ENCODE results near the gene FAM32A. TPM values are rescaled to one million over a fixed set of nuclear protein-coding genes. Genes with fewer than 3 reads are reported as not detected.

FAM32A gene
- total RNA-seq, 1 experiment from 2014 or later: 55.7 TPM

GRCh38 chr19:16216744-16217670 lies 31.8 kb downstream of the FAM32A start:
- Histone ChIP-seq H2AFZ (ENCODE audit: low read length) (no peak overlapping the region), H4K20me1 (ENCODE audit: insufficient read depth, low read depth, low read length) (no peaks in the 10 kb centered on the region), H3K4me3 (ENCODE audit: low read length) (no peak overlapping the region), H3K4me1 (ENCODE audit: low read length) (no peaks in the 10 kb centered on the region), H3K27ac (ENCODE audit: low read length) (no peak overlapping the region), H3K27me3 (ENCODE audit: low read length) (no peaks in the 10 kb centered on the region), H3K9me2 (replicated peaks; ENCODE audit: insufficient read depth, low read length) (no peaks in the 10 kb centered on the region), H3K9me3 (ENCODE audit: low read length) (peaks cover 21% of the 10 kb centered on the region), H3K36me3 (ENCODE audit: insufficient read depth, low read length) (peaks cover 52% of the 10 kb centered on the region), H3K79me2 (ENCODE audit: low read length) (peaks cover 34% of the 10 kb centered on the region), H3K9ac (ENCODE audit: low read length) (no peak overlapping the region), H3K4me2 (ENCODE audit: low read depth, low read length, poor library complexity, severe bottlenecking) (no peak overlapping the region)
- DNase-seq: no peak

GRCh38 chr19:16217716-16218451 lies 32.7 kb downstream of the FAM32A start:
- Histone ChIP-seq H4K20me1 (ENCODE audit: insufficient read depth, low read depth, low read length) (no peaks in the 10 kb centered on the region), H3K9ac (ENCODE audit: low read length) (no peak overlapping the region), H3K4me2 (ENCODE audit: low read depth, low read length, poor library complexity, severe bottlenecking) (no peak overlapping the region), H3K27ac (ENCODE audit: low read length) (no peak overlapping the region), H3K27me3 (ENCODE audit: low read length) (no peaks in the 10 kb centered on the region), H3K36me3 (ENCODE audit: insufficient read depth, low read length) (peaks cover 49% of the 10 kb centered on the region), H3K4me3 (ENCODE audit: low read length) (no peak overlapping the region), H3K9me3 (ENCODE audit: low read length) (peaks cover 21% of the 10 kb centered on the region), H3K9me2 (replicated peaks; ENCODE audit: insufficient read depth, low read length) (no peaks in the 10 kb centered on the region), H2AFZ (ENCODE audit: low read length) (no peak overlapping the region), H3K4me1 (ENCODE audit: low read length) (no peaks in the 10 kb centered on the region), H3K79me2 (ENCODE audit: low read length) (peaks cover 25% of the 10 kb centered on the region)
- DNase-seq: no peak

- H3K27ac ChIP-seq (ENCODE audit: low read length): no peak overlapping the region
- peaks cover 16% of the 10 kb centered on the region; the same call in 1 of the 2 replicates for H3K79me2 ChIP-seq (ENCODE audit: low read length)
Measured at GRCh38 chr19:16218851-16219250, 33.6 kb downstream of the FAM32A start.

GRCh38 chr19:16222806-16223205 lies 37.6 kb downstream of the FAM32A start:
- Histone ChIP-seq H4K20me1 (ENCODE audit: insufficient read depth, low read depth, low read length) (no peaks in the 10 kb centered on the region), H3K79me2 (ENCODE audit: low read length) (0 out of 2 replicates have a peak, but pooled peaks cover 13% of the 10 kb centered on the region), H3K27me3 (ENCODE audit: low read length) (no peaks in the 10 kb centered on the region), H3K27ac (ENCODE audit: low read length) (no peak overlapping the region), H3K9ac (ENCODE audit: low read length) (no peak overlapping the region), H3K4me3 (ENCODE audit: low read length) (no peak overlapping the region), H3K4me2 (ENCODE audit: low read depth, low read length, poor library complexity, severe bottlenecking) (no peak overlapping the region), H2AFZ (ENCODE audit: low read length) (no peak overlapping the region), H3K9me3 (ENCODE audit: low read length) (peaks cover 21% of the 10 kb centered on the region), H3K9me2 (replicated peaks; ENCODE audit: insufficient read depth, low read length) (no peaks in the 10 kb centered on the region), H3K4me1 (ENCODE audit: low read length) (no peaks in the 10 kb centered on the region), H3K36me3 (ENCODE audit: insufficient read depth, low read length) (peaks cover 40% of the 10 kb centered on the region)
- no peak for DNase-seq

More at GRCh38 chr19:16218851-16219250, 33.6 kb downstream of the FAM32A start:
- no peaks in the 10 kb centered on the region for H3K4me1 ChIP-seq (ENCODE audit: low read length)
- no peaks in the 10 kb centered on the region for H3K9me2 ChIP-seq (replicated peaks; ENCODE audit: insufficient read depth, low read length)
- no peak overlapping the region for H3K4me2 ChIP-seq (ENCODE audit: low read depth, low read length, poor library complexity, severe bottlenecking)
- H3K4me3 ChIP-seq (ENCODE audit: low read length): no peak overlapping the region
- no peaks in the 10 kb centered on the region for H3K27me3 ChIP-seq (ENCODE audit: low read length)
- no peak for DNase-seq
- no peaks in the 10 kb centered on the region for H4K20me1 ChIP-seq (ENCODE audit: insufficient read depth, low read depth, low read length)
- H3K36me3 ChIP-seq (ENCODE audit: insufficient read depth, low read length): peaks cover 51% of the 10 kb centered on the region
- no peak overlapping the region for H2AFZ ChIP-seq (ENCODE audit: low read length)
- H3K9ac ChIP-seq (ENCODE audit: low read length): no peak overlapping the region
- peaks cover 21% of the 10 kb centered on the region for H3K9me3 ChIP-seq (ENCODE audit: low read length)

- no peak overlapping the region for H3K4me2 ChIP-seq (ENCODE audit: low read depth, low read length, poor library complexity, severe bottlenecking)
- no peak overlapping the region for H3K9ac ChIP-seq (ENCODE audit: low read length)
- 0 out of 2 replicates have a peak, but pooled peaks cover 13% of the 10 kb centered on the region for H3K79me2 ChIP-seq (ENCODE audit: low read length)
- H3K4me1 ChIP-seq (ENCODE audit: low read length): no peaks in the 10 kb centered on the region
- no peaks in the 10 kb centered on the region for H4K20me1 ChIP-seq (ENCODE audit: insufficient read depth, low read depth, low read length)
- no peak overlapping the region for H2AFZ ChIP-seq (ENCODE audit: low read length)
- H3K36me3 ChIP-seq (ENCODE audit: insufficient read depth, low read length): peaks cover 33% of the 10 kb centered on the region
- H3K4me3 ChIP-seq (ENCODE audit: low read length): no peak overlapping the region
- H3K27me3 ChIP-seq (ENCODE audit: low read length): no peaks in the 10 kb centered on the region
- H3K9me2 ChIP-seq (replicated peaks; ENCODE audit: insufficient read depth, low read length): no peaks in the 10 kb centered on the region
- peaks cover 21% of the 10 kb centered on the region for H3K9me3 ChIP-seq (ENCODE audit: low read length)
- no peak for DNase-seq
- H3K27ac ChIP-seq (ENCODE audit: low read length): no peak overlapping the region
Measured at GRCh38 chr19:16223746-16224145, 38.5 kb downstream of the FAM32A start.

GRCh38 chr19:16224293-16225045 lies 39.3 kb downstream of the FAM32A start:
- no peak overlapping the region for H3K27ac ChIP-seq (ENCODE audit: low read length)
- H3K9me2 ChIP-seq (replicated peaks; ENCODE audit: insufficient read depth, low read length): no peaks in the 10 kb centered on the region
- no peak overlapping the region for H3K4me2 ChIP-seq (ENCODE audit: low read depth, low read length, poor library complexity, severe bottlenecking)
- H3K27me3 ChIP-seq (ENCODE audit: low read length): no peaks in the 10 kb centered on the region
- H3K9me3 ChIP-seq (ENCODE audit: low read length): peaks cover 21% of the 10 kb centered on the region
- no peak for DNase-seq
- H4K20me1 ChIP-seq (ENCODE audit: insufficient read depth, low read depth, low read length): no peaks in the 10 kb centered on the region
- no peak overlapping the region for H3K9ac ChIP-seq (ENCODE audit: low read length)
- H3K4me3 ChIP-seq (ENCODE audit: low read length): no peak overlapping the region
- H3K79me2 ChIP-seq (ENCODE audit: low read length): 0 out of 2 replicates have a peak, but pooled peaks cover 9% of the 10 kb centered on the region
- no peak overlapping the region for H2AFZ ChIP-seq (ENCODE audit: low read length)
- no peaks in the 10 kb centered on the region for H3K4me1 ChIP-seq (ENCODE audit: low read length)
- peaks cover 28% of the 10 kb centered on the region for H3K36me3 ChIP-seq (ENCODE audit: insufficient read depth, low read length)

- H3K4me2 ChIP-seq (ENCODE audit: low read depth, low read length, poor library complexity, severe bottlenecking): no peak overlapping the region
- no peak overlapping the region for H3K9ac ChIP-seq (ENCODE audit: low read length)
- peaks cover 21% of the 10 kb centered on the region for H3K36me3 ChIP-seq (ENCODE audit: insufficient read depth, low read length)
- 0 out of 2 replicates have a peak, but pooled peaks cover 4% of the 10 kb centered on the region for H3K79me2 ChIP-seq (ENCODE audit: low read length)
- no peaks in the 10 kb centered on the region for H3K4me1 ChIP-seq (ENCODE audit: low read length)
- no peak for DNase-seq
- no peak overlapping the region for H3K27ac ChIP-seq (ENCODE audit: low read length)
- H3K4me3 ChIP-seq (ENCODE audit: low read length): no peak overlapping the region
- peaks cover 12% of the 10 kb centered on the region for H3K9me3 ChIP-seq (ENCODE audit: low read length)
- no peaks in the 10 kb centered on the region for H3K27me3 ChIP-seq (ENCODE audit: low read length)
- H2AFZ ChIP-seq (ENCODE audit: low read length): no peak overlapping the region
- no peaks in the 10 kb centered on the region for H3K9me2 ChIP-seq (replicated peaks; ENCODE audit: insufficient read depth, low read length)
- no peaks in the 10 kb centered on the region for H4K20me1 ChIP-seq (ENCODE audit: insufficient read depth, low read depth, low read length)
Measured at GRCh38 chr19:16225279-16226183, 40.3 kb downstream of the FAM32A start.
